Measurements from ENCODE around the gene ARL4C.

ARL4C gene

GRCh38 chr2:234451242-234451641 lies 45.6 kb downstream of the ARL4C start:
- in situ Hi-C loops (cut with MboI; ENCODE audit: low sequenced_read_pairs) = no loop called here

DNA sequence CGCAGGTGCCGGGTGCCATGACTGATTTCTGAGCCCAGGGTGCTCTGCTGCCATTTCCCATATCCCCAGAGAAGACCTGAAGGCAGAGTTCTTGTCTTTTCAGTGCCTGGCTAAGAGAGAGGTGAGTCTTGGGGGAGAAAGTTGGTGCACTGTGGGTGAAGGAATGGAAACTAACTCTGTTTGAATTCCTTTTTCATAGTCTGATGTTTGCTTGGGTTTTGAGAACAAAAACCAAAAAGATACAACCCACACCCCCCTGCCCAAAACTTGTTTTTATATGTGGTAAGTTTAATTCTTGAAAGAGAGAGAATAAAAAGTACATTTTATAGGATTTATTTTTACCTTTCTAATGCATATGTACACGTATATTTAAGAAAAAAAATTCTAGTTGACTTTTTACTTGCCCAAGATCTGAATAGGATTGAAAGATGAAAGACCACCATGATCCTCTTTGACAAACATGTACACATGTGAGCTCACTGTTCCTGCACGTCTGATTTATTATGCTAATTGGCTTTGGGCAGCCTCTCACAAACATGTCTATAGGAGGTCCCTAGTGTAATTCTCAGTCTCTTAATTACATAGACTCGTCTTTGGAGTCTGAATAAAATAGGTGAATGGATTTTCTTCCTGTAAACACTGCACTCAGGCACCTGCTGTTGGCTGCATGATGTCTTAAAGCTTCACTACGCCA lies 46.3 kb downstream of the ARL4C start:
- in situ Hi-C loops (cut with MboI; ENCODE audit: low sequenced_read_pairs) = no loop called here

- in situ Hi-C loops (cut with MboI; ENCODE audit: low sequenced_read_pairs) = no loop called here
These were observed 48.2 kb downstream of the ARL4C start for GRCh38 chr2:234448506-234449184.

DNA sequence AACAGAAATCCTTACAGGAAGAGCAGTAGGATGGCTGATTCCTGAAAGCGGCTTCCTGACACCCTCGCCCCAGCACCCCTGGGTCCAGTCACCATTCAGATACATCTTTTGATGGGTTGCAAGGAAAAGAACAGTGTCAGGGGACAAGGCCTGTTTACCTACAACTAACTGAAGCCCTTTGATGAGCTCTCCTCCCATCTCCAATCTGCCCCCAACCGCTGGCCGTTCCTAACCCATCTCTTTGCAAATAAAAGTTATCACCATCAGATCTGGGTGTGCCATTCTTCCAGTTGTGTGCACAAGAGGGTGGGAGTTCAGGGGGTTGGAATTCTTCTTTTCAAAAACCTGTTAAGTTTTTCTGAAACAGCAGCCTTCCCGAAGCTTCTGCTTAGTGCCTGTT lies 48.9 kb downstream of the ARL4C start:
- in situ Hi-C loops (cut with MboI; ENCODE audit: low sequenced_read_pairs) = no loop called here

DNA sequence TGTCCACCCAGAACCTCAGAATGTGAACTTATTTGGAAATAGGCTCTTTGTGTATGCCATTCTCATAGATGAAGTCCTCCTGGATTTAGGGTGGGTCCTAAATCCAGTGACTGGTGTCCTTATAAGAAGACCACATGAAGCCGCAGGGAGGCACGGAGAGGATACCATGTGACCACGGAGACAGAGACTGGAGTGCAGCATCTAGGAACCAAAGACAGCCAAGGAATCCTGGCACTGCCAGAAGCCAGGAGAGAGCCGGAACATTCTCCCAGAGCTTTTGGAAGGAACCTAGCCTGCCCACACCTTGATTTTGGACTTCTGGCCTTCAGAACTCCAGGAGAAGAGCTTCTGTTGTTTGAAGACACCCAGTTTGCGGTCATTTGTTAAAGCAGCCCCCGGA lies 49.7 kb downstream of the ARL4C start:
- in situ Hi-C loops (cut with MboI; ENCODE audit: low sequenced_read_pairs) = no loop called here

- in situ Hi-C loops (cut with MboI; ENCODE audit: low sequenced_read_pairs) = no loop called here
These were observed 50.3 kb downstream of the ARL4C start for GRCh38 chr2:234446404-234447076.

GRCh38 chr2:234444893-234445292 lies 52.0 kb downstream of the ARL4C start:
- in situ Hi-C loops (cut with MboI; ENCODE audit: low sequenced_read_pairs) = no loop called here

GRCh38 chr2:234444242-234444730 lies 52.6 kb downstream of the ARL4C start:
- in situ Hi-C loops (cut with MboI; ENCODE audit: low sequenced_read_pairs) = no loop called here
